T-helper 2 cell treated with Interferon-gamma antibody and Interleukin-4, amounts not matched to agents 100 ng/mL and 5 ng/mL, for 36 hours (primary cell): Measurements from ENCODE around the gene KLF7. TPM values are rescaled to one million over a fixed set of nuclear protein-coding genes. Genes with fewer than 3 reads are reported as not detected.
"Not testable (repeated sequence)": the region's sequence is repeated elsewhere in the genome, so short reads cannot be mapped to it uniquely, and the experiment has no call there.

Source experiments
- intact Hi-C: fragments of 100-400 bp; cut with micrococcal nuclease; formaldehyde crosslinking; loops from one replicate; pipeline ENCODE4 v1.15.1; 2023
- total RNA-seq: library from RNA; stranded (reverse); gene quantifications from 2 replicates; pipeline ENCODE4 v1.2.3, GENCODE V29; 2022

Gene KLF7
- total RNA-seq, 1 donor from 2014 or later: 21.8 TPM

DNA sequence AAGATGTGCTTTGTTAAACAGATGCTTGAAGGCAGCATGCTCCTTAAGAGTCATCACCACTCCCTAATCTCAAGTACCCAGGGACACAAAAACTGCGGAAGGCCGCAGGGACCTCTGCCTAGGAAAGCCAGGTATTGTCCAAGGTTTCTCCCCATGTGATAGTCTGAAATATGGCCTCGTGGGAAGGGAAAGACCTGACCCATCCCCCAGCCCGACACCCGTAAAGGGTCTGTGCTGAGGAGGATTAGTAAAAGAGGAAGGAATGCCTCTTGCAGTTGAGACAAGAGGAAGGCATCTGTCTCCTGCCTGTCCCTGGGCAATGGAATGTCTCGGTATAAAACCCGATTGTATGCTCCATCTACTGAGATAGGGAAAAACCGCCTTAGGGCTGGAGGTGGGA, 128.7 kb downstream of the KLF7 start:
- intact Hi-C loops: not testable (repeated sequence)

DNA sequence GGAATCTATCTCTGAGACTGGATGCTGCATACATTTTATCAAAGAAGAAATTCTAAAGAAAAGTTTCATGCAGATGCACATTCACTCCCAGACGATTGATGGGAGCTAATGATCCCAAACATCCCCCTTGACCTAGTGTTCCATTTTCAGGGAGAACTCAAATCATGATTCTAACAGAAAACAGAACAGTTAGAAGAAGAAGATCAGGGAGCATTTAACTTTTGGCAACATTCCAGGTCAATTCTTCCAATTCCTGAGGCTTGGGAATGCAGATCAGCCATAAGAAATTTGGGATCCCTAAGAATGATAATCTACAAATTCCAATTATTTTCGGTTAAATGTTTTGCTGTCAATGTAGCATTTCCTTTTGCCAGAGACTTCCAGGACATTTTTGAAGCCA, 129.9 kb downstream of the KLF7 start:
- intact Hi-C loops: no loop called here

- intact Hi-C loops: no loop called here
Measured at GRCh38 chr2:207032490-207032889, 133.3 kb downstream of the KLF7 start.

Other genes with a start within 250 kb of the KLF7 start
- not detected in 2 replicates for gene CPO, start 226.4 kb downstream of the KLF7 start, total RNA-seq